ENCODE measurements around the gene TPK1. TPM values are rescaled to one million over a fixed set of nuclear protein-coding genes. Genes with fewer than 3 reads are reported as not detected.
"Not testable (repeated sequence)": the region's sequence is repeated elsewhere in the genome, so short reads cannot be mapped to it uniquely, and the experiment has no call there.

TPK1 gene
- total and polyA plus RNA-seq, 9 donors, result 3.0 to 4.9 (median 3.4) TPM

DNA sequence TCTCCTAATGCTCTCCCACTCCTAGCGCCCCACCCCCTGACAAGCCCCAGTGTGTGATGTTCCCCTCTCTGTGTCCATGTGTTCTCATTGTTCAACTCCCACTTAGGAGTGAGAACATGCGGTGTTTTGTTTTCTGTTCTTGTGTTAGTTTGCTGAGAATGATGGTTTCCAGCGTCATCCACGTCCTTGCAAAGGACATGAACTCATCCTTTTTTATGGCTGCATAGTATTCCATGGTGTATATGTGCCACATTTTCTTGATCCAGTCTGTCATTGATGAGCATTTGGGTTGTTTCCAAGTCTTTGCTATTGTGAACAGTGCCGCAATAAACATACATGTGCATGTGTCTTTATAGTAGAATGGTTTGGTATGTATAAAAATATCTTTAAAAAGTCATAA lies 261.1 kb downstream of the TPK1 start:
- H3K36me3 ChIP-seq (ENCODE audit: control insufficient read depth, insufficient read depth, low read length); DNase-seq; H3K4me3 ChIP-seq (ENCODE audit: low read length); H3K4me1 ChIP-seq (ENCODE audit: control insufficient read depth, insufficient read depth, low read length); H3K9me3 ChIP-seq (replicated peaks; ENCODE audit: control insufficient read depth, low read depth, low read length); H3K27me3 ChIP-seq (ENCODE audit: control insufficient read depth, insufficient read depth, low read length); H3K27ac ChIP-seq (ENCODE audit: low read length): not testable (repeated sequence)
- no CpG with 5 or more reads among the region's 5 CpGs for WGBS (ENCODE audit: insufficient coverage)

DNA sequence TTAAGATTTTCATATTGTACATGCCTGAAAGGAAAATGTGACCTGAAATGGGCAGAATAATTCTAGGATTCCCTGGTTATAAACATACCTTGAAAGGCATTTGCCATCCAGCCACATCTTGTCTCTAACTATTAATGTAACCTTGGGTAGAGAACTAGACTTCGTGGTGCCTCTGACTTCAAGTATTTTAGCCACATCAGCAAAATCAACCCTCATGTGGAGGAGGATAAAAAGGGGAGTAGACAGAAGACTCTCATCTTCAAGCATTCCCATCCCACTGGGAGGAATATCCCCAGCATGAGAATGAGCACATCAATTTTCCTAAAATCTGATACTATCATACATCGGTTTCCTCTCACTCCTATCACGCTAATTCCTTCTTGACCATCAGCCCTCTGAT lies 267.6 kb downstream of the TPK1 start:
- Histone ChIP-seq H3K4me1 (ENCODE audit: control insufficient read depth, insufficient read depth, low read length) (no peaks in the 10 kb centered on the region), H3K9me3 (replicated peaks; ENCODE audit: control insufficient read depth, low read depth, low read length) (no peaks in the 10 kb centered on the region), H3K4me3 (ENCODE audit: low read length) (no peak overlapping the region), H3K27me3 (ENCODE audit: control insufficient read depth, insufficient read depth, low read length) (no peaks in the 10 kb centered on the region), H3K36me3 (ENCODE audit: control insufficient read depth, insufficient read depth, low read length) (no peaks in the 10 kb centered on the region), H3K27ac (ENCODE audit: low read length) (no peak overlapping the region)
- no CpG with 5 or more reads among the region's 3 CpGs for WGBS (ENCODE audit: insufficient coverage)
- DNase-seq, result no peak

DNA sequence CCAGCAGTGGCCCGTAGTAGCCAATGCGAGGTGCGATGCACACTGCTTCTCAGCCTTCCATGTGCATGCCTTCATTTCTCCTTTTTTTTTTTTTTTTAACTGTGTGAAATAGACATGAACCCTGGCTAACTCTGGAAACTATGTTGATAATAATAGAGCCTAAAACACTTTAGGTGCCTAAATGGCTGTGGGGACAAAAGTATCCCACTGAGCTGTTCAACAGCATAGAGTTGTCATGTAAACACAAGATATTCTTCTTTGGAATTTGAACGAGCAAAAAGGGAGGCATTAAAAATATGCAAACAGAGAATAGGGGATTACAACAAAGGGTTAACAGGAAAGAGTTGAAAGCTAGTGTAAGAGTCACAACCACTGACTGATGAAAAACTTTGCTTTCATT lies 270.3 kb downstream of the TPK1 start:
- no peaks in the 10 kb centered on the region for H3K36me3 ChIP-seq (ENCODE audit: control insufficient read depth, insufficient read depth, low read length)
- H3K27ac ChIP-seq (ENCODE audit: low read length), result no peak overlapping the region
- no peaks in the 10 kb centered on the region for H3K9me3 ChIP-seq (replicated peaks; ENCODE audit: control insufficient read depth, low read depth, low read length)
- no peak overlapping the region for H3K4me3 ChIP-seq (ENCODE audit: low read length)
- no peaks in the 10 kb centered on the region for H3K27me3 ChIP-seq (ENCODE audit: control insufficient read depth, insufficient read depth, low read length)
- WGBS (ENCODE audit: insufficient coverage), result no CpG with 5 or more reads among the region's 4 CpGs
- H3K4me1 ChIP-seq (ENCODE audit: control insufficient read depth, insufficient read depth, low read length), result no peaks in the 10 kb centered on the region
- no peak for DNase-seq

DNA sequence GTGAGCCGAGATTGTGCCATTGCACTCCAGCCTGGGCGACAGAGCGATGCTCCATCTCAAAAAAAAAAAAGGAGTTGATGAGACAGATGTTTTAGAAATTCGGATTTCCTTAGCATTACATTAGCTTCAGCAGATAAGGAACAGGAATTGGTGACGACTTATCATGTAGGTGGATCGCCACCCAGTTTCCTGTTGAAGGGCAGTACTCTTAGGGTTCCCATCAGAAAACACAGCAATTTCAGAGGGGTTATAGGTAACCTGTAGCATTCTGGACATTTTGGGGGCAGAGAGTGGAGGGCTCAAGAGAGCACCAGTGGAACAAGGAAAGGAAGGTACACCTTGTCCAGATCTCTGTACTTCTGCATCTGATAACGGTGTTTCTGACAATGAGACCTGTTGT lies 286.0 kb downstream of the TPK1 start:
- Histone ChIP-seq H3K27ac (ENCODE audit: low read length) (no peak overlapping the region), H3K36me3 (ENCODE audit: control insufficient read depth, insufficient read depth, low read length) (no peaks in the 10 kb centered on the region), H3K27me3 (ENCODE audit: control insufficient read depth, insufficient read depth, low read length) (no peaks in the 10 kb centered on the region), H3K4me1 (ENCODE audit: control insufficient read depth, insufficient read depth, low read length) (no peaks in the 10 kb centered on the region), H3K9me3 (replicated peaks; ENCODE audit: control insufficient read depth, low read depth, low read length) (no peaks in the 10 kb centered on the region), H3K4me3 (ENCODE audit: low read length) (no peak overlapping the region)
- no peak for DNase-seq
- no CpG with 5 or more reads among the region's 7 CpGs for WGBS (ENCODE audit: insufficient coverage)

DNA sequence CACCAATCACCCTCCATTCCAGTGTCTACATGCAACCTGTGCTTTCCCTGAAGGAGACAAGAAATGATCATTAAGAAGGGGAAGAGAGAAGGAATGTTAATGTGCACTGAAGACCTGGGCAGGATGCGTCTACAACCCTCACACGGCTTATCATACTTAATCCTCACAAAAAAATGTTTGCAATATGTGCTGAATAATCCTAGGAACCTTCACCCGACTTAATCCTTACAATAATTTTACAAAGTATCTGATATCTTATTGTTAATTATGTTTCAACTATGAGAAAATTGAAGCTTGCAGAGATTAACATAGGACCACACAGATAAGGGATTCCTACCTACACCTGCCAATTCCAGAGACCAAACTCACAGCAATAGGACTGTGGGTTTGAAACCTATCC lies 287.3 kb downstream of the TPK1 start:
- Histone ChIP-seq H3K4me3 (ENCODE audit: low read length) (no peak overlapping the region), H3K4me1 (ENCODE audit: control insufficient read depth, insufficient read depth, low read length) (no peaks in the 10 kb centered on the region), H3K9me3 (replicated peaks; ENCODE audit: control insufficient read depth, low read depth, low read length) (no peaks in the 10 kb centered on the region), H3K27ac (ENCODE audit: low read length) (no peak overlapping the region), H3K36me3 (ENCODE audit: control insufficient read depth, insufficient read depth, low read length) (no peaks in the 10 kb centered on the region), H3K27me3 (ENCODE audit: control insufficient read depth, insufficient read depth, low read length) (no peaks in the 10 kb centered on the region)
- WGBS (ENCODE audit: insufficient coverage), result no CpG with 5 or more reads among the region's 3 CpGs
- DNase-seq, result no peak

DNA sequence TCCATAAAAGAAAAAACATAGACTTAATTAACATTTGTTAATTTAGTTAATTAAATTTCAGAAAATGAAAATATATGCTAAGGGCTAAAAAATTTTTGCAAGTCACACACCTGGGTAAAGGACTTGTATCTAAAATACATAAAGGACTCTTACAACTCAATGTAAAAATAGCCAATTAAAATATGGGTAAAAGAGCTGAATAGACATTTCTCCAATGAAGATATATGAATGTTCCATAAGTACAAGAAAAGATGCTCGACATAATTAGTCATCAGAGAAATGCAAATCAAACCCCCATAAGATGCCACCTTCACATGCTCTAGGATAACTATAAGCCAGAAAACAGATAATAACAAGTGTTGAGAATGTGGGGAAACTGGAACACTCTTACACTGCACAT lies 288.0 kb downstream of the TPK1 start:
- no peaks in the 10 kb centered on the region for H3K4me1 ChIP-seq (ENCODE audit: control insufficient read depth, insufficient read depth, low read length)
- no peak for DNase-seq
- no CpG with 5 or more reads among the region's 1 CpG for WGBS (ENCODE audit: insufficient coverage)
- no peaks in the 10 kb centered on the region for H3K27me3 ChIP-seq (ENCODE audit: control insufficient read depth, insufficient read depth, low read length)
- H3K9me3 ChIP-seq (replicated peaks; ENCODE audit: control insufficient read depth, low read depth, low read length), result no peaks in the 10 kb centered on the region
- no peak overlapping the region for H3K4me3 ChIP-seq (ENCODE audit: low read length)
- H3K36me3 ChIP-seq (ENCODE audit: control insufficient read depth, insufficient read depth, low read length), result no peaks in the 10 kb centered on the region
- no peak overlapping the region for H3K27ac ChIP-seq (ENCODE audit: low read length)

DNA sequence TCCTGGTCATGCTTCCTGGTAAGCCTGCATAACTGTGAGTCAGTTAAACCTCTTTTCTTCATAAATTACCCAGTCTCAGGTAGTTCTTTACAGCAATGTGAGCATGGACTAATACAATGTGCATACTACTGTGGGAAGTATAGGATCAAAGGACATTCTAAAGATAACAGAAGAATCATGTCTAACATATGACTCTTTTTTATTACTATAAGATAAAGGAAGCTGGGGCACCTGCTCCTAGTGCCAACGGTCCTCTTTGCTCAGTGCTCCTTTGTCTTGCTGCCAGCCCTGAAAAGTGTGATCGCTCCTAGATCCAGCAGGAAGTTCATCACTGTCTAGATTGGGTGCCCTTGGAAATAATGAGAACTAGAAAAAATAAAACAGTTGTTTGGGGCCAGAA lies 289.1 kb downstream of the TPK1 start:
- Histone ChIP-seq H3K36me3 (ENCODE audit: control insufficient read depth, insufficient read depth, low read length) (no peaks in the 10 kb centered on the region), H3K27me3 (ENCODE audit: control insufficient read depth, insufficient read depth, low read length) (no peaks in the 10 kb centered on the region), H3K27ac (ENCODE audit: low read length) (no peak overlapping the region), H3K9me3 (replicated peaks; ENCODE audit: control insufficient read depth, low read depth, low read length) (no peaks in the 10 kb centered on the region), H3K4me1 (ENCODE audit: control insufficient read depth, insufficient read depth, low read length) (no peaks in the 10 kb centered on the region), H3K4me3 (ENCODE audit: low read length) (no peak overlapping the region)
- no peak for DNase-seq
- WGBS (ENCODE audit: insufficient coverage), result 60% methylated on average over 1 of the region's 2 CpGs

DNA sequence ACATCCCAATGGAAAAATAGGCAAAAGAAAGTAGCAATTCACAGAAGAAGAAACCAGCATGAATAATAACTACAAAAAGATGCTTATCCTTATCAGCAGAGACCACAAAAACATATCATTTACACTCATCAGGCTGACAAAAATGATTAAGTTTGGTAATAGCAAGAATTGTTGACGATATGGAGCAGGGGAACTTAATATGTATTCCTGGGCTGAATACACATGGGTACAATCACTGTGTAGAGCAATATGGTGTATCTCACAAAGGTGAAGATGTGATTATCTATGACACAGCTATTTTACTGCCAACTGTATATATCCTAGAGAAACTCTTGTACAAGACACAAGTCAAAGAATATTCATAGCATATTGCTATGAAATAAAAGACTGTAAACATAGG lies 290.5 kb downstream of the TPK1 start:
- Histone ChIP-seq H3K4me3 (ENCODE audit: low read length) (no peak overlapping the region), H3K9me3 (replicated peaks; ENCODE audit: control insufficient read depth, low read depth, low read length) (no peaks in the 10 kb centered on the region), H3K27ac (ENCODE audit: low read length) (no peak overlapping the region), H3K36me3 (ENCODE audit: control insufficient read depth, insufficient read depth, low read length) (no peaks in the 10 kb centered on the region), H3K4me1 (ENCODE audit: control insufficient read depth, insufficient read depth, low read length) (no peaks in the 10 kb centered on the region), H3K27me3 (ENCODE audit: control insufficient read depth, insufficient read depth, low read length) (no peaks in the 10 kb centered on the region)
- WGBS (ENCODE audit: insufficient coverage), result no CpG with 5 or more reads among the region's 1 CpG
- no peak for DNase-seq

DNA sequence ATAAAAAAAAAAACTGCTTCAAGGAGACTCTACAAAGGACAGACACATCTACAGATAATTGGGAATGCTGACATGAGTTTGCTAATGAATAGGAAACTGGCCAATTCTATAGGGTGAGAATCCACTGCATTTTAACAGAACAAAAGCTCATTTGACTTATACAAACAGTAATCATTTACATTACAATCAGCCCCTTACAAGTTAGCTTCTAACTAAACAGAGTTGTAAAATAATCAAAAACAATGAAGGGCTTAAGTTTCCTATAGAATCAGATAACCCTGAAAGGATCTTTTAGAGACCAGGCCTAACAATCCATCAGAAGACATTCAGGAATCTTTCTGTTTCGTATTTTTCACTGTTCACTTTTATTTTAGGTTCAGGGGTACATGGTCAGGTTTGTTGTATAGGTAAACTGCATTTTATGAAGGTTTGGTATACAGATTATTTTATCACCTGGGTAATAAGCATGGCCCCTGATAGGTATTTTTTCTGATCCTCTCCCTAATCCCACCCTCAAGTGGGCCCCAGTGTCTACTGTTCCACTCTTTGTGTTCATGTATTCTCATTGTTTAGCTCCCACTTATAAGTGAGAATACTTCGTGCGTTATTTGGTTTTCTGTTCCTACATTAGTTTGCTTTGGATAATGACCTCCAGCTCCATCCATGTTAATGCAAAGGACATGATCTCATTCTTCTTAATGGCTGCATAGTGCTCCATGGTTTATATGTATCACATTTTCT lies 301.0 kb downstream of the TPK1 start:
- Histone ChIP-seq H3K36me3 (ENCODE audit: control insufficient read depth, insufficient read depth, low read length) (no peaks in the 10 kb centered on the region), H3K27ac (ENCODE audit: low read length) (no peak overlapping the region), H3K4me3 (ENCODE audit: low read length) (no peak overlapping the region), H3K27me3 (ENCODE audit: control insufficient read depth, insufficient read depth, low read length) (no peaks in the 10 kb centered on the region), H3K4me1 (ENCODE audit: control insufficient read depth, insufficient read depth, low read length) (no peaks in the 10 kb centered on the region), H3K9me3 (replicated peaks; ENCODE audit: control insufficient read depth, low read depth, low read length) (no peaks in the 10 kb centered on the region)
- DNase-seq, result no peak
- WGBS (ENCODE audit: insufficient coverage), result no CpG with 5 or more reads among the region's 3 CpGs

DNA sequence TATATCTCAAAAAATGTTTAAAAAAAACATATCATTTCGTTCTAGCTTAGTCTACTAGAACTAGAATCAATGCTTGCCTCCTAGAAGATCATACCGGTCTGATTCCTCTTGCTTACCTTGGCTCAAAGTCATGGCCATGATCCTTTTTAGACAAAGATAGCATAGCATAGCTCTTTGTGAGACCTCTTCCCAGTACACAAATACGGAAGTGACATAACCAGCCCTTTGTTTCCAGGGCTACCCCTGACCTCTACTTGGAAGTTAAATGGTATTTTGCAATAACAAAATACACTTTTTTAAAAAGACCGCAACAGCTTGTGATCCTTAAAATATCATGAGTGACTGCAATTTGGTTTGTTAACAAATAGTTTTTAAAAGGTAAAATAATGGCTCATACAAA lies 301.7 kb downstream of the TPK1 start:
- WGBS (ENCODE audit: insufficient coverage), result no CpG with 5 or more reads among the region's 4 CpGs
- Histone ChIP-seq H3K4me3 (ENCODE audit: low read length) (no peak overlapping the region), H3K27ac (ENCODE audit: low read length) (no peak overlapping the region), H3K36me3 (ENCODE audit: control insufficient read depth, insufficient read depth, low read length) (no peaks in the 10 kb centered on the region), H3K4me1 (ENCODE audit: control insufficient read depth, insufficient read depth, low read length) (no peaks in the 10 kb centered on the region), H3K27me3 (ENCODE audit: control insufficient read depth, insufficient read depth, low read length) (no peaks in the 10 kb centered on the region), H3K9me3 (replicated peaks; ENCODE audit: control insufficient read depth, low read depth, low read length) (no peaks in the 10 kb centered on the region)
- no peak for DNase-seq

DNA sequence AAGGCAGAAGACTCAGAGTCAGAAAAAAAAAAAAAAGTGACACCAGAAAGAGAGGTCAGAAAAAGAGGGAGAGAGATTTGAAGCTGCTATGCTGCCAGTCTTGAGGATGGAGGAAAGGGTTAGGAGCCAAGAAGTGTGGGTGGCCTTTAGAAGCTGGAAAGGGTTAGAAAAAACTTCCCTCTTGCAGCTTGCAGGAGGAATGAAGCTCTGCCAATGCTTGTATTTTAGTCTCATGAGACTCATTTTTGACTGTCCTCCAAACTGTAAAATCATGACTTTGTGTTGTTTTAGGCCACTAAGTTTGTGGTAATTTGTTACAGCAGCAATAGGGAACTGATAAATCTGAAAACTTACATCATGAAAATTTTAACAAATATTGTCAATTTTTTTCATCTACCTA lies 304.7 kb downstream of the TPK1 start:
- no peaks in the 10 kb centered on the region for H3K9me3 ChIP-seq (replicated peaks; ENCODE audit: control insufficient read depth, low read depth, low read length)
- H3K36me3 ChIP-seq (ENCODE audit: control insufficient read depth, insufficient read depth, low read length), result no peaks in the 10 kb centered on the region
- H3K4me1 ChIP-seq (ENCODE audit: control insufficient read depth, insufficient read depth, low read length), result no peaks in the 10 kb centered on the region
- H3K4me3 ChIP-seq (ENCODE audit: low read length), result no peak overlapping the region
- no peak for DNase-seq
- no peaks in the 10 kb centered on the region for H3K27me3 ChIP-seq (ENCODE audit: control insufficient read depth, insufficient read depth, low read length)
- H3K27ac ChIP-seq (ENCODE audit: low read length), result no peak overlapping the region

All from muscle of leg (tissue), 11 donors.